Endothelial cell of umbilical vein (primary cell): ENCODE data around the gene VAV2.

Experiments
- EZH2 ChIP-seq: IDR thresholded peaks from 2 replicates; pipeline ENCODE4 v1.6.1; 2012; ENCODE audit warnings: borderline replicate concordance, low read depth, mild to moderate bottlenecking, moderate library complexity, low read length, inconsistent platforms; ENCODE audit not compliant: severe bottlenecking
- POLR2A ChIP-seq: IDR thresholded peaks from 2 replicates; pipeline ENCODE4 v1.6.1; 2012; ENCODE audit warnings: low read depth, mild to moderate bottlenecking, control low read depth, low read length
- TF ChIP-seq, protein P1 (sequence below), 2 donors: IDR thresholded peaks; 1 replicate in 1 of 2; 2 replicates in 1 of 2; pipeline ENCODE4 v1.5.1; 2011; ENCODE audit warnings: low read length in 2 of 2, mild to moderate bottlenecking in 2 of 2, moderate library complexity in 2 of 2, control low read depth in 1 of 2, inconsistent platforms in 1 of 2, low read depth in 1 of 2; ENCODE audit not compliant: insufficient read depth in 1 of 2; ENCODE audit errors: extremely low read depth in 1 of 2

DNA sequence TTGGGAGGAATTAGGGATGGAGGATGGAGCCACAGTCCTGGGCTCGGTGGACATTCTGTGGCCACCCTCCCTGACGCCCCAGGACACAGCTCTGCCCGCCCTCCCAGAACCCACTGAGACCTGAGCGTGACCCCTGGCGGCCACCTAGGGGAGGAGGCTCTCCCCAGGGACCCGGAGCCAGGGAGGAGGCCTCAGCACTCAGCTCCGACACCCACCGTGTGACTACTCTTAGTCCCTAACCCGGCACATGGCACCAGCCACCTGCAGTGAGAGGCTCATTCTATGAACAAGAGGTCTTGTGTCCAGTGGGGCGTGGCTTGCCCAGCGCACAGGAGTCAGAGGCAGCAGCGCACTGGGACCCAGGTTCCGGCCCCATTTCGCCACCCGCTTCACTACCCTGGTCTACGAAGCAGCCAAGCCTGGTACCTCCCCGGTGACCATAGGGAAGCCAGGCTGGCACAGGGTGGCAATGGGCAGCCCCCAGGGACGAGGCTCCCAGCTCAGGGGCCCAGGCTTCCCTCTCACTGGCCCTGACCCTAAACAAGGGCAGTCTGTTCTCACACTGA is 264.2 kb downstream of the VAV2 start:
- TF ChIP-seq, protein P1, sequence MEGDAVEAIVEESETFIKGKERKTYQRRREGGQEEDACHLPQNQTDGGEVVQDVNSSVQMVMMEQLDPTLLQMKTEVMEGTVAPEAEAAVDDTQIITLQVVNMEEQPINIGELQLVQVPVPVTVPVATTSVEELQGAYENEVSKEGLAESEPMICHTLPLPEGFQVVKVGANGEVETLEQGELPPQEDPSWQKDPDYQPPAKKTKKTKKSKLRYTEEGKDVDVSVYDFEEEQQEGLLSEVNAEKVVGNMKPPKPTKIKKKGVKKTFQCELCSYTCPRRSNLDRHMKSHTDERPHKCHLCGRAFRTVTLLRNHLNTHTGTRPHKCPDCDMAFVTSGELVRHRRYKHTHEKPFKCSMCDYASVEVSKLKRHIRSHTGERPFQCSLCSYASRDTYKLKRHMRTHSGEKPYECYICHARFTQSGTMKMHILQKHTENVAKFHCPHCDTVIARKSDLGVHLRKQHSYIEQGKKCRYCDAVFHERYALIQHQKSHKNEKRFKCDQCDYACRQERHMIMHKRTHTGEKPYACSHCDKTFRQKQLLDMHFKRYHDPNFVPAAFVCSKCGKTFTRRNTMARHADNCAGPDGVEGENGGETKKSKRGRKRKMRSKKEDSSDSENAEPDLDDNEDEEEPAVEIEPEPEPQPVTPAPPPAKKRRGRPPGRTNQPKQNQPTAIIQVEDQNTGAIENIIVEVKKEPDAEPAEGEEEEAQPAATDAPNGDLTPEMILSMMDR (IDR thresholded peaks at IDR 0.05; ENCODE audit: extremely low read depth in 1 of 2, insufficient read depth in 1 of 2, low read depth in 1 of 2, low read length in 2 of 2) = no peak
- TF ChIP-seq POLR2A = no peak
- no peak for TF ChIP-seq EZH2
